HFFc6 (cell line): ENCODE results near the gene EPC1. TPM values are rescaled to one million over a fixed set of nuclear protein-coding genes. Genes with fewer than 3 reads are reported as not detected.
"Not testable (repeated sequence)": the region's sequence is repeated elsewhere in the genome, so short reads cannot be mapped to it uniquely, and the experiment has no call there.

ENCODE experiments used
- DNase-seq: peaks from one replicate; pipeline ENCODE4 v3.0.0-alpha.2; 2018
- H3K27ac Mint-ChIP-seq: 2 replicates; pipeline ENCODE4 v1.8.0; 2020; ENCODE audit warnings: mild to moderate bottlenecking, mixed read lengths
- H3K27me3 Mint-ChIP-seq: 2 replicates; pipeline ENCODE4 v1.8.0; 2021; ENCODE audit warnings: mild to moderate bottlenecking, moderate library complexity, mixed read lengths; ENCODE audit not compliant: insufficient read depth
- H3K36me3 Mint-ChIP-seq: 2 replicates; pipeline ENCODE4 v1.8.0; 2021; ENCODE audit warnings: low read depth, mixed read lengths
- H3K4me1 Mint-ChIP-seq: 2 replicates; pipeline ENCODE4 v1.8.0; 2020; ENCODE audit warnings: low read depth, mixed read lengths
- H3K4me3 Mint-ChIP-seq: 2 replicates; pipeline ENCODE4 v1.8.0; 2020; ENCODE audit warnings: mild to moderate bottlenecking, moderate library complexity, mixed read lengths
- H3K9me3 Mint-ChIP-seq: 2 replicates; pipeline ENCODE4 v1.8.0; 2020; ENCODE audit warnings: mild to moderate bottlenecking, mixed read lengths
- total RNA-seq, 6 experiments: library from RNA; stranded (reverse); fragmentation: NEBNext Ultra II Directional; extraction: Animal tissue kit (Norgen Biotek cat#: 25700); gene quantifications; 2 replicates in 1 of 6; 3 replicates in 5 of 6; pipeline ENCODE4 v1.2.3, GENCODE V29; 2021
- TF ChIP-seq, protein P1 (sequence below): fragments of 200-600 bp; sonication (generic); IDR thresholded peaks from 2 replicates; pipeline ENCODE4 v1.5.0; 2021; ENCODE audit warnings: antibody characterized with exemption, mild to moderate bottlenecking

The EPC1 gene
- total RNA-seq, 6 experiments from 2014 or later = 16.5 to 19.3 (median 17.5) TPM

DNA sequence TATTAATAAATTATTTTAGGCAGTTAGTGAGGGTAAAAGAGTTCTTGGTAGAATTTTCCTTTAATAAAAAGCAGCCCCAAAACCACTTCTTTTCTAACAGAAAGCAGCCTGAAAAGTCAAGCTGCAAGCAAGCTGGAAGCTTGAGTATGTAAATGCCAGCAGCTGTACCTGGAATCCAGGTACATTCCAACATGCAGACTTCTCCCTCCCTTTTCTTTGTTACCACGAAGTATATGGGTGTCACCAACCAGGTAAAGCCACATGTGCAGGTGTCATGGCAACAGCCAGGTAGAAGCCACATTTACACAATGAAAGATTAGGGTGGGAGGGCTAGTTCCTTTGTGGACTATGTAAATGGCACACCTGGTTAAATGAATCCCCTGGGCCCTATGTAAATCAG, 114.6 kb downstream of the EPC1 start:
- TF ChIP-seq, protein P1, sequence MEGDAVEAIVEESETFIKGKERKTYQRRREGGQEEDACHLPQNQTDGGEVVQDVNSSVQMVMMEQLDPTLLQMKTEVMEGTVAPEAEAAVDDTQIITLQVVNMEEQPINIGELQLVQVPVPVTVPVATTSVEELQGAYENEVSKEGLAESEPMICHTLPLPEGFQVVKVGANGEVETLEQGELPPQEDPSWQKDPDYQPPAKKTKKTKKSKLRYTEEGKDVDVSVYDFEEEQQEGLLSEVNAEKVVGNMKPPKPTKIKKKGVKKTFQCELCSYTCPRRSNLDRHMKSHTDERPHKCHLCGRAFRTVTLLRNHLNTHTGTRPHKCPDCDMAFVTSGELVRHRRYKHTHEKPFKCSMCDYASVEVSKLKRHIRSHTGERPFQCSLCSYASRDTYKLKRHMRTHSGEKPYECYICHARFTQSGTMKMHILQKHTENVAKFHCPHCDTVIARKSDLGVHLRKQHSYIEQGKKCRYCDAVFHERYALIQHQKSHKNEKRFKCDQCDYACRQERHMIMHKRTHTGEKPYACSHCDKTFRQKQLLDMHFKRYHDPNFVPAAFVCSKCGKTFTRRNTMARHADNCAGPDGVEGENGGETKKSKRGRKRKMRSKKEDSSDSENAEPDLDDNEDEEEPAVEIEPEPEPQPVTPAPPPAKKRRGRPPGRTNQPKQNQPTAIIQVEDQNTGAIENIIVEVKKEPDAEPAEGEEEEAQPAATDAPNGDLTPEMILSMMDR = no peak
- peaks cover 4% of the 10 kb centered on the region for H3K27me3 Mint-ChIP-seq
- H3K9me3 Mint-ChIP-seq = peaks cover 3% of the 10 kb centered on the region; the same call in 1 of the 2 replicates
- no peak overlapping the region for H3K4me3 Mint-ChIP-seq
- H3K4me1 Mint-ChIP-seq = peaks cover 3% of the 10 kb centered on the region
- H3K36me3 Mint-ChIP-seq = no peaks in the 10 kb centered on the region
- no peak overlapping the region for H3K27ac Mint-ChIP-seq
- no peak for DNase-seq

DNA sequence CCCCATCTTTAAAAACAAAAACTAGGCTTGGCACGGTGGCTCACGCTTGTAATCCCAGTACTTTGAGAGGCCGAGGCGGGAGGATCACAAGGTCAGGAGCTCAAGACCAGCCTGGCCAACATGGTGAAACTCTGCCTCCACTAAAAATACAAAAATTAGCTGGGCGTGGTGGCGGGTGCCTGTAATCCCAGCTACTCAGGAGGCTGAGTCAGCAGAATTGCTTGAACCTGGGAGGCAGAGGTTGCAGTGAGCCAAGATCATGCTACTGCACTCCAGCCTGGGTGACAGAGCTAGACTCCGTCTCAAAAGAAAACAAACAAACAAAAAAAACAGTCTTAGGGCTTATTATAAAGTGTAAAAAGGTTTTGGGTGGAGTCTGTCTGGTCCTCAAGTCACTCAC, 117.2 kb downstream of the EPC1 start:
- not testable (repeated sequence) for H3K36me3 Mint-ChIP-seq, H3K4me1 Mint-ChIP-seq, H3K27me3 Mint-ChIP-seq, DNase-seq, H3K9me3 Mint-ChIP-seq, H3K27ac Mint-ChIP-seq, H3K4me3 Mint-ChIP-seq

DNA sequence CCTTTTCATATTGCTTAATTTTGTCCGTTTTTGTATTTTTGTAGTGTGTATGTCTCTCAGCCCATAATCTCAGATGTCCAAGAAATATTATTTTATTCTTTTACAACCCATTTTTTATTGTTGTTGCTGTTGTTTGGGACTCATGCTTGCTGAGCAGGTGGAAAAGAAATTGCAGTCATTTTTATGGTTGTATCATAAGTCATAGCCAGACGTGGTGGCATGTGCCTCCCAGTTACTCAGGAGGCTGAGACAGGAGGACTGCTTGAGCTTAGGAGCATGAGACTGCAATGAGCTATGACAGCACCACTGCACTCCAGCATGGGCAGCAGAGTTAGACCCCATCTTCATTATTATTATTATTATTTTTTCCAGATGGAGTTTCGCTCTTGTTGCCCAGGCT, 117.8 kb downstream of the EPC1 start:
- no peak overlapping the region for H3K4me3 Mint-ChIP-seq
- H3K9me3 Mint-ChIP-seq = peaks cover under 1% of the 10 kb centered on the region; the same call in 1 of the 2 replicates
- peaks cover 3% of the 10 kb centered on the region for H3K27me3 Mint-ChIP-seq
- TF ChIP-seq, protein P1 = no peak
- H3K27ac Mint-ChIP-seq = no peak overlapping the region
- H3K4me1 Mint-ChIP-seq = no peaks in the 10 kb centered on the region
- DNase-seq = no peak
- H3K36me3 Mint-ChIP-seq = no peaks in the 10 kb centered on the region

DNA sequence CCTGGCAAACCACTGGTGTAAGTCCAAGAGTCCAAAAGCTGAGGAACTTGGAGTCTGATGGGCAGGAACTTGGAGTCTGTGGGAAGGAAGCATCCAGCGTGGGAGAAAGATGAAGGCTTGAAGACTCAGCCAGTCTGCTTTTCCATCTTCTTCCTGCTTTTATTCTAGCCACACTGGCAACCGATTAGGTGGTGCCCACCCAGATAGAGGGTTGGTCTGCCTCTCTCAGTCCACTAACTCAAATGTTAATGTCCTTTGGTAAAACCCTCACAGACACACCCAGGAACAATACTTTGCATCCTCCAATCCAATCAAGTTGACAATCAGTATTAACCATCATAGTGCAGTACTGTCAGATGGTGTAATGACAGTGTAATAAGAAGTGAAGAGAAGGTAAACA, 119.2 kb downstream of the EPC1 start:
- H3K27me3 Mint-ChIP-seq = peaks cover 6% of the 10 kb centered on the region
- DNase-seq = no peak
- H3K27ac Mint-ChIP-seq = no peak overlapping the region
- H3K9me3 Mint-ChIP-seq = peaks cover 5% of the 10 kb centered on the region; the same call in 1 of the 2 replicates
- H3K36me3 Mint-ChIP-seq = no peaks in the 10 kb centered on the region
- no peaks in the 10 kb centered on the region for H3K4me1 Mint-ChIP-seq
- TF ChIP-seq, protein P1 = no peak
- no peak overlapping the region for H3K4me3 Mint-ChIP-seq

DNA sequence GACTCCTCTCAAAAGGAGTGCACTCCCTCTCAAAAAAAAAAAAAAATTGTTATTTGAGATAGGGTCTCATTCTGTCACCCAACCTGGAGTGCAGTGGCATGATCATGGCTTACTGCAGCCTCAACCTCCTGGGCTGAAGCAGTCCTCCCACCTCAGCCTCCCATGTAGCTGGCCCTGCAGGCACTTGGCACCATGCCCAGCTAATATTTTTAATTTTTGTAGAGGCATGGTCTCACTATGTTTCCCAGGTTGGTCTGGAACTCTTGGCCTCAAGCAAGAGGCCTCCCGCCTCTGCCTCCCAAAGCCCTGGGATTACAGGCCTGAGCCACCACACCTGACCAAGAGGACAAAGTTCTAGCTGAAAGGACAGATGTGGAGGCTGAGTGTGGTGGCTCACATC, 120.3 kb downstream of the EPC1 start:
- Mint-ChIP-seq H3K4me3 (no peak overlapping the region), H3K9me3 (peaks cover 11% of the 10 kb centered on the region; the same call in 1 of the 2 replicates), H3K4me1 (no peaks in the 10 kb centered on the region), H3K27ac (no peak overlapping the region), H3K36me3 (no peaks in the 10 kb centered on the region), H3K27me3 (peaks cover 4% of the 10 kb centered on the region)
- TF ChIP-seq, protein P1 = no peak
- DNase-seq = no peak

DNA sequence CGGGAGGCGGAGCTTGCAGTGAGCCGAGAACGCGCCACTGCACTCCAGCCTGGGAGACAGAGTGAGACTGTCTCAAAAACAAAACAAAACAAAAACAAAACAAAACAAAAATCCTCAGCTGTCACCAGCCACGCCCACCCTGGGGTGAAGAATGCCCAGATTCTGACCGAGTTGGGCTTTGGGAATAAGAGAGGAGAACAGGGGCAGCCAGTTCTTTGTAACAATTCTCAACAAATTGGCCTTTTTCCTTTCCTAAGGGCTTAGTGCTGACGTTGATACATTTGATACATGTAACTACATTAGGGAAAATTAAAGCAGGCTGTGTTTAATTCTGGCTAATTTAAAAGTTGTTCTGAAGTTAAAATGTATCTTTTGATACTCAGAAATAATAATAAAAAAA, 121.0 kb downstream of the EPC1 start:
- TF ChIP-seq, protein P1 = no peak
- no peak for DNase-seq
- no peak overlapping the region for H3K4me3 Mint-ChIP-seq
- peaks cover 4% of the 10 kb centered on the region for H3K27me3 Mint-ChIP-seq
- no peaks in the 10 kb centered on the region for H3K36me3 Mint-ChIP-seq
- H3K4me1 Mint-ChIP-seq = no peaks in the 10 kb centered on the region
- peaks cover 11% of the 10 kb centered on the region; the same call in 1 of the 2 replicates for H3K9me3 Mint-ChIP-seq
- H3K27ac Mint-ChIP-seq = no peak overlapping the region

DNA sequence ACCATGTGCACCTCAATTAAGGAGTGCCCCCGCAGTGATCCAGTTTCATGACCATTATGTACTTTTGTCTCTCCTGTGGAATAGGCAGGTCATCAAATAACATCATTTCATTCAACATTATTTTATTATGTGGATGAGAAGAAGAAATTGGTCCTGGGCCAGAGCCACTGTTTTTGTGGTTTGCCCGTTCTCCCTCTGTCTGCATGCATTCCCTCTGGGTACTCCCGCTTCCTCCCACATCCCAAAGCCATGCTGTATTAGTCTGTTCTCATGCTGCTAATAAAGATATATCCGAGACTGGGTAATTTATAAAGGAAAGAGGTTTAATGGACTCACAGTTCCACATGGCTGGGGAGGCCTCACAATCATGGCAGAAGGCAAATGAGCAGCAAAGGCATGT, 124.6 kb downstream of the EPC1 start:
- Mint-ChIP-seq H3K36me3 (peaks cover 17% of the 10 kb centered on the region), H3K9me3 (peaks cover 32% of the 10 kb centered on the region)
- not testable (repeated sequence) for DNase-seq, H3K27me3 Mint-ChIP-seq, H3K4me1 Mint-ChIP-seq, H3K4me3 Mint-ChIP-seq, H3K27ac Mint-ChIP-seq

DNA sequence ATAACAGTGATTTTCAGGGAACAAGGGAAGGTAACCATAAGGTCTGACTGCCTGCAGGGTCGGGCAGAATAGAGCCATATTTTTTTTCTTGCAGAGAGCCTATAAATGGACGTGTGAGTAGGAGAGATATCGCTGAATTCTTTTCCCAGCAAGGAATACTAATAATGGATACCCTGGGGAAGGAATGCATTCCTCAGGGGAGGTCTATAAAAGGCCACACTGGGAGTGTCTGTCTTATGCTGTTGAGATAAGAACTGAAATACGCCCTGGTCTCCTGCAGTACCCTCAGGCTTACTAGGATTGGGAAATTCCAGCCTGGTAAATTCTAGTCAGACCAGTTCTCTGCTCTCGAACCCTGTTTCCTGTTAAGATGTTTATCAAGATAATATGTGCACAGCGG, 127.8 kb downstream of the EPC1 start:
- H3K27ac Mint-ChIP-seq, H3K4me1 Mint-ChIP-seq, DNase-seq, H3K4me3 Mint-ChIP-seq: not testable (repeated sequence)
- Mint-ChIP-seq H3K36me3 (peaks cover 17% of the 10 kb centered on the region), H3K9me3 (peaks cover 32% of the 10 kb centered on the region), H3K27me3 (peaks cover 16% of the 10 kb centered on the region)

DNA sequence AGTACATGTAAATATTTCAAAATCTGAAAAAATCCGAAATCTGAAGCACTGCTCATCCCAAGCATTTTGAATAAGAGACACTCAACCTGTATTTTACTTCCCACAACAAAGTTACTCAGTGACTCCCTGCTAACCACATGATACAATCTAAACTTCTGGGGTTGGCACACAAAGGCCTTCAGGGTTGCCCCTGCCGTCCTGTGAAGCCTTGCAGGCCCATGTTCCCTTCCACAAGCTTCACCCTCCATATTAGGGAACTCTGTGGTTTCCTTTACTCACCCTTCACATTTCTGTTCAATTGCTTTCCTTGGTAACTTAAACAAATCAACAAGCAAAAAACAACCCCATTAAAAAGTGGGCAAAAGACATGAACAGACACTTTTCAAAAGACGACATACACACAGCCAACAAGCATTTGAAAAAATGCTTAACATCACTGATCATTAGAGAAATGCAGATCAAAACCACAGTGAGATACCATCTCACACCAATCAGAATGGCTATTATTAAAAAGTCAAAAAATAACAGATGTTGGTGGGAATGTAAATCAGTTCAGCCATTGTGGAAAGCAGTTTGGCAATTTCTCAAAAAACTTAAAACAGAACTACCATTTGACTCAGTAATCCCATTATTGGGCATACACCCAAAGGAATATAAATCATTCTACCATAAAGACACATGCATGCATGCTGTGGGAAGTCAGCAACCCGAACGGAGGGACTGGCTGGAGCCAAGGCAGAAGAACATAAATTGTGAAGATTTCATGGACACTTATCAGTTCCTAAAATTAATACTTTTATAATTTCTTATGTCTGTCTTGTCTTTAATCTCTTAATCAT, 128.5 kb downstream of the EPC1 start:
- peaks cover 17% of the 10 kb centered on the region for H3K36me3 Mint-ChIP-seq

More for the DNA sequence above, 128.5 kb downstream of the EPC1 start:
- peak; percentile 68 for DNase-seq
- H3K4me3 Mint-ChIP-seq, H3K4me1 Mint-ChIP-seq: not testable (repeated sequence)
- Mint-ChIP-seq H3K27me3 (peaks cover 14% of the 10 kb centered on the region), H3K9me3 (peaks cover 32% of the 10 kb centered on the region), H3K27ac (peak overlapping the region; percentile 8)
